Duodenal mucosa (tissue), 2 donors: ENCODE results near the gene FARS2.

Experiments
- H3K27ac ChIP-seq: one replicate; pipeline ENCODE4 v1.7.0; 2013; ENCODE audit warnings: low read depth, low read length
- H3K27me3 ChIP-seq, 2 donors: one replicate each; pipeline ENCODE4 v1.7.0; 2013; ENCODE audit warnings: low read length in 2 of 2, control low read depth in 1 of 2; ENCODE audit not compliant: insufficient read depth in 2 of 2, control insufficient read depth in 1 of 2
- H3K36me3 ChIP-seq, 2 donors: one replicate each; pipeline ENCODE4 v1.7.0; 2013; ENCODE audit warnings: low read length in 2 of 2, control low read depth in 1 of 2; ENCODE audit not compliant: insufficient read depth in 2 of 2, control insufficient read depth in 1 of 2
- H3K4me1 ChIP-seq, 2 donors: one replicate each; pipeline ENCODE4 v1.7.0; 2013; ENCODE audit warnings: low read length in 2 of 2, control low read depth in 1 of 2; ENCODE audit not compliant: insufficient read depth in 2 of 2, control insufficient read depth in 1 of 2
- H3K4me3 ChIP-seq, 2 donors: one replicate each; pipeline ENCODE4 v1.7.0; 2013; ENCODE audit warnings: low read length in 2 of 2, low read depth in 1 of 2
- H3K9ac ChIP-seq, 2 donors: one replicate each; pipeline ENCODE4 v1.7.0; 2013; ENCODE audit warnings: low read length in 2 of 2, low read depth in 1 of 2
- H3K9me3 ChIP-seq, 2 donors: one replicate each; pipeline ENCODE4 v1.7.0; 2013; ENCODE audit warnings: low read length in 2 of 2, control low read depth in 1 of 2; ENCODE audit not compliant: control insufficient read depth in 1 of 2

Gene FARS2

DNA sequence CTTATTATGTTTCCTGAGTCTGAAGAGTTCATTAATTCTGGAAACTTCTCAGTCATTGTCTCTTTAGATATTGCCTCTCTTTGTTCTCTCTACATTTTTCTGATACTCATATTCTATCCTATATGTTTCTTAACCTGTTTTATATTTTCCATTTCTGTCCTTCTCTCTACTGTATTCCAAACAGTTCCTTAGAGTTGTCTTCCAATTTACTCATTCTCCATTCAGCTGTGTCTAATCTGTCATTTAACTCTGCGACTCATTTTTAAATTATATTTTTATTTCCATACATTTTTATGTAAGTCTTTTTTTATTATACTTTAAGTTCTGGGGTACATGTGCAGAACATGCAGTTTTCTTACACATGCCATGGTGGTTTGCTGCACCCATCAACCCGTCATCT is 493.6 kb downstream of the FARS2 start:
- H3K9me3 ChIP-seq: peaks cover 9 to 10% of the 10 kb centered on the region in 2 donors
- H3K4me1 ChIP-seq: no peaks in the 10 kb centered on the region
- H3K27me3 ChIP-seq: no peaks in the 10 kb centered on the region
- H3K4me3 ChIP-seq: no peak overlapping the region
- no peaks in the 10 kb centered on the region for H3K36me3 ChIP-seq
- no peak overlapping the region for H3K9ac ChIP-seq
- H3K27ac ChIP-seq: no peak overlapping the region

DNA sequence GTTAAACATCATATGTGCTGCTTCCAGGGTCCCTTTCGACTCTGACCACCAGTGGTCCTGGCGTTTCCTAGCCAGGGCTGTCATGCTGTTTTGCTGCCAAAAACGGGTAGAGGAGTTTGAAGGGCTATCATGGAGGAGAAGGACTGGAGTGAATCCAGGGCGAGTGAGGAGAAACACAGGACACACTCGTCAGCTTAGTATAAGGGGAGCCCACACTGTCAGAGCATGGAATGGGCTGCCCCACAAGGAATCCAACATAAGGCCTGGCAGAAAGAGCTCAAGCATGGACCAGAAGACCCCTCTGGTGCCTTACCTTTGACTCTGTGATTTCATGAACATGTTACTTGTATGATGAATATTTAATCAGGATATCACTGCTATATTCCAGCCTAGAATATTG is 498.3 kb downstream of the FARS2 start:
- peaks cover under 1 to 3% of the 10 kb centered on the region in 2 donors for H3K9me3 ChIP-seq
- H3K27me3 ChIP-seq: no peaks in the 10 kb centered on the region
- H3K4me1 ChIP-seq: no peaks in the 10 kb centered on the region
- H3K36me3 ChIP-seq: no peaks in the 10 kb centered on the region
- no peak overlapping the region for H3K27ac ChIP-seq
- H3K4me3 ChIP-seq: no peak overlapping the region
- H3K9ac ChIP-seq: no peak overlapping the region

DNA sequence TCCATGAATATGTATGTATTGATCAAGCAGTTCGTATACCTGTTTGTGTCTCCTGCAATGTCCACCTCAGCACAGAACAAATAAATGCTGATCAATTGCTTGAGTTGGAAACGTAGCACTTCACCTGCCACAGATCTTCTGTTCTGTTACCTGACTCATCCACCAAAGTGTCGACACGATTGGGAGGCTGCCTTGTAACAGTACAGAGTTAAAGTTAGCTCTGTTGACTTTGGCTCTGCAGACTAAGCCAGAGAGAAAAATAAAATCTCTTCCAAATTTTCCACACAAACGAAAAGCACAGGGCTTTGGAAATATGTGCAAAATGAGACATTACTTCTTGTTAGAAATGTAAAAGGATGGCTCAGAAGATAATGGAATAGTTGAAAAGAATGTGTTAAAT is 500.1 kb downstream of the FARS2 start:
- Histone ChIP-seq H3K9me3 (no peaks in the 10 kb centered on the region), H3K36me3 (no peaks in the 10 kb centered on the region), H3K9ac (no peak overlapping the region), H3K27me3 (no peaks in the 10 kb centered on the region), H3K27ac (no peak overlapping the region), H3K4me3 (no peak overlapping the region), H3K4me1 (no peaks in the 10 kb centered on the region)

DNA sequence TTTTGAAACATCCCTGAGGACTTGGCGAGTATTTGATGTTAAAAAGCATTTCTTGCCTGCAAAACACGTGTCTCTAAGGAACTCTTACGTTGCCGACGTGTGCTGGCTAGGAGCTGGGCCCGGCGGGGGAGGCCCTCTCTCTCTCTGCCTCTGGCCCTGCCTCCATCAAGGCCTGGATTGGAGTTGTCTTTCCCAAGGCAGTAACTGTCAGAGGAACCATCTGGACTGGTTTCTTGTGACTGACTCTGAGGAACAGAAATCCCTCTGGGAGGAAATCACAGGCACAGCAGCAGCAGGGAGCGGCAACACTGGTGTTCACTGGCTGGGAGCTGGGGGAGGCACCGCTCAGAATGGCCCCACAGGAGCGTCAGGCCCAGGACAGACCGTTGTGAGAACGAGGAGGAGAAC is 501.3 kb downstream of the FARS2 start:
- Histone ChIP-seq H3K27me3 (no peaks in the 10 kb centered on the region), H3K27ac (no peak overlapping the region), H3K4me3 (no peak overlapping the region), H3K9ac (no peak overlapping the region), H3K9me3 (peaks cover 0 to 3% of the 10 kb centered on the region in 2 donors), H3K4me1 (no peaks in the 10 kb centered on the region), H3K36me3 (no peaks in the 10 kb centered on the region)

DNA sequence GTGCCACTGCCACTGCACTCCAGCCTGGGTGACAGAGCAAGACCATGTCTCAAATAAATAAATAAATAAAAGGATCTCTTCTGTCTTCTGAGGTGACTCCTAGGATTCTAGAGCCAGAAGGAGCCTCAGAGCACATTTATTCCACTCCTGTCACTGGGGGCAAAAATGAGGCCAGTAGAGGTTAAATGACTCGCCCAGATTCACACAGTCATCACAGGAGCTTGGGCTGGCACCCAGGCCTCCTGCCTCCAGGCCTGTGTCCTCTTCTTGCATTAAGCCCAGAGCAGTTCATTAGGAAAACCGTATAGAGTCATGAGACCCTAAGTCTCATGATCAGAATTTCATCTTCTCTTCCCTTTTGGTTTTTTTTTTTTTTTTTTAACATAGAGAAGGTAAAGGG is 502.1 kb downstream of the FARS2 start:
- H3K9me3 ChIP-seq: peaks cover 0 to 6% of the 10 kb centered on the region in 2 donors
- no peak overlapping the region for H3K27ac ChIP-seq

DNA sequence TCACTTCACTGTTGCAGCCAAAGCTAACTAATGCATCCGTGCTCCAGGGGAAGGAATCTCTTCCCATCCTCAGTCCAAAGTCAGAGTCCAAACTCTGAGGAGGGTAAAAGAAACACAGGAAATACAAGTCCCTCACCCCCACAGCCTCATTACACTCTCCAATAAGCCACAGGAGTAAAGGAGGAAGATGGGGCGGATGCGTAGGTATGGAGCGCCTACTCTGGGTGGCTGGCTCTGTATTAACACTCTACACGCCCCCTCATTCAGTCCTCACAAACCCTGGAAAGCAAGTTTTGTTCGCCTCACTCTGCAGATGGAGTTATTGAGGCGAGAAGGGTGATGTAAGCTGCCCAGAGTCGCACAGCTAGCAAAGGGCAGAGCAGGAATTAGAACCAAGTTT is 502.6 kb downstream of the FARS2 start:
- Histone ChIP-seq H3K9me3 (peaks cover 0 to 6% of the 10 kb centered on the region in 2 donors), H3K4me1 (no peaks in the 10 kb centered on the region), H3K9ac (no peak overlapping the region), H3K4me3 (no peak overlapping the region), H3K27me3 (no peaks in the 10 kb centered on the region), H3K27ac (no peak overlapping the region), H3K36me3 (no peaks in the 10 kb centered on the region)

More for the DNA sequence above, 502.1 kb downstream of the FARS2 start:
- Histone ChIP-seq H3K4me3 (no peak overlapping the region), H3K36me3 (no peaks in the 10 kb centered on the region), H3K4me1 (no peaks in the 10 kb centered on the region), H3K9ac (no peak overlapping the region), H3K27me3 (no peaks in the 10 kb centered on the region)

DNA sequence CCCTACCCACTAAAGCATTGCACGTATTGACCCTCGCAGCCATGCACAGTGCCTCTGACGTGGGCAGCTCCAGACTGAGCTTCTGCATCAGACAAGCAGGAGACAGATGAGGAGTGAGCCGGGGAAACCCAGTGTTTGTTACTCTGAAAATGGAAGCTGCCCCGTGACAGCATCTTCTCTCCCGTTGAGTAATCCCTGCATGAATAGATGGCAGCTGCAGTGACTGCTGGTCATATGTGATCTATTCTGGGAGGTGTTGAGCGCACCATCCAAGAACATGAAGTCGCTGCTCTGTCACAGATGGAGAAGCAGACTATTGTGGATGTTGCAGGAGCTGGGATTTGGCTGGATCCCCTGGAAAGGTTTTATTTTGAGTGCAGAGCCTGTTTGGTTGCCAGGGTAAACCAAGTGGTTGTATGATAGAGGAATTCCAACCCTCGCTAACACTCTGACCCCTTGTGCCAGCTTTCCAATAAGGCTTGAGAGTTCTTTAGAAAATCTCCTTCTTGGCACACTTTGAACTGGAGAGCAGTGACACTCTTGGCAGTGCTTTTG is 503.2 kb downstream of the FARS2 start:
- no peak overlapping the region for H3K27ac ChIP-seq
- no peak overlapping the region for H3K4me3 ChIP-seq
- H3K9ac ChIP-seq: no peak overlapping the region
- H3K36me3 ChIP-seq: no peaks in the 10 kb centered on the region
- no peaks in the 10 kb centered on the region for H3K27me3 ChIP-seq
- H3K9me3 ChIP-seq: peaks cover 0 to 6% of the 10 kb centered on the region in 2 donors
- no peaks in the 10 kb centered on the region for H3K4me1 ChIP-seq

DNA sequence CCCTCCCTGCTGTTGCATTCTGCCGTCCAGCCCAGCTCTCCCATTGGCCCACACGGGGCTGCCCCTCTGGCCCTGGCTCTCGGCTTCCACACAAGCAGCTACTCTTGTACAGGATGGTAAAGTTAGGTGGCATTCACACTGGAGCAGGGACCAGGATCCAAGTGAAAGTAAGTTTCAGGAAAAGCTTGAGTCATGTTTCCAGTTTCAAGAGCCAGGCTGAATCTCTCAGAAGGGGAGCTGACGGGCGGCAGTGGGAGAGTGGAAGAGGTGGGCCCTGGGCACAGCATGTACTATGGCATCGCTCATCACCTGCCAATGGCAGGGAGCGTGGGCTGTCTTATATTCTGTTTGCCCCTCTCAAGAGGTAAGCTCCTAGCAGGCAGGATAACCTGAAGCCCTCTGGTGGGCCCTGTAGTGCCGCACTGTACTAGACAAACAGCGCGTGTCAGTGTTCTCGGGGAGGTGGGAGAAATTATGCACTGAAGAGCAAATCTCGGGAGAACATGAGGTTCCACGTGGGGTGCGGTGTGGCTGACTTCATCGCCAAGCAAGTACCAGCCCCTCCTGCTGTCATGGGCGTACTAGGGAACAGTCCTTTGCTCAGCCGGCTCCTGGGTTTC is 503.9 kb downstream of the FARS2 start:
- Histone ChIP-seq H3K4me3 (no peak overlapping the region), H3K9ac (no peak overlapping the region), H3K36me3 (no peaks in the 10 kb centered on the region), H3K9me3 (peaks cover 0 to 6% of the 10 kb centered on the region in 2 donors), H3K27me3 (no peaks in the 10 kb centered on the region), H3K27ac (no peak overlapping the region), H3K4me1 (no peaks in the 10 kb centered on the region)

DNA sequence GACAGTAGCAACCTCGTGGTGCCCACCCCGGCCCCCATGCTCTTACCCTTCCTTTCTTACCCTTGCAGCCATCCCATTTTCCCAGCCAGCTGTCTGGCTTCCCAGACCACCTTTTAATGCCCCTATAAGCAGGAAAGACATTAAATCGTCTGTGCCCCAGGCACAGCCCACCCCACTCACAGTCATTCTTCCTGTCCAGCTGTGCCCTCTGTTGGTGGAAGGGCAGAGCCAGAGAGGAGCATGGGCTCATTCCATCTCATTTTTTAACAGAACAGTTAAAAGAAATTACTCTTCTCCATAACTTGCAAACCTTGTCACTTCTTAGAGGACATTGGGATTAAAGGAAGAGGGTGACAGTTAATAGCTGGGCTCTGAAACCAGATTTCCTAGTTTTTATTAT is 504.9 kb downstream of the FARS2 start:
- no peaks in the 10 kb centered on the region for H3K27me3 ChIP-seq
- H3K9me3 ChIP-seq: peaks cover 0 to 6% of the 10 kb centered on the region in 2 donors
- H3K27ac ChIP-seq: no peak overlapping the region
- no peak overlapping the region for H3K4me3 ChIP-seq
- H3K4me1 ChIP-seq: no peaks in the 10 kb centered on the region
- no peaks in the 10 kb centered on the region for H3K36me3 ChIP-seq
- H3K9ac ChIP-seq: no peak overlapping the region

DNA sequence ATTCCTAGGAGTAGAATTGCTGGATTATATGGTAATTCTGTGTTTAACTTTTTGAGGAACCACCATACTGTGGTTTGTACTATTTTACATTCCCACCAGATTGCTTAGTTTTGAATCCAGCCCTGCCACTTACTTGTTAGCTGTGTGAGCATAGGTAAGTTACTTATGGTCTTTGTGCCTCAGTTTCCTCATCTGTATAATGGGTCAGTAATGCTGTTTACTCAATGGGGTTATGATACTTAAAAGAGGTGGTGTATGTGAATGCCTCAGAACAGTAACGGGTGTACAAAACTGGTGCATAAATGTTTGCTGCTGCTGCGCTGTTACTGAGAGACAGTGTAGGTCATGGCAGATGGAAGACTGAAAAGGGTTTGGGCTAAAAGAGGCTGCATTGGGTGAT is 506.2 kb downstream of the FARS2 start:
- peaks cover 0 to 6% of the 10 kb centered on the region in 2 donors for H3K9me3 ChIP-seq
- H3K27me3 ChIP-seq: no peaks in the 10 kb centered on the region
- H3K4me3 ChIP-seq: no peak overlapping the region
- H3K4me1 ChIP-seq: no peaks in the 10 kb centered on the region
- H3K36me3 ChIP-seq: no peaks in the 10 kb centered on the region
- no peak overlapping the region for H3K9ac ChIP-seq
- H3K27ac ChIP-seq: no peak overlapping the region
